Body of pancreas (tissue), 4 donors: Measurements from ENCODE around the gene HNRNPR. TPM values are rescaled to one million over a fixed set of nuclear protein-coding genes. Genes with fewer than 3 reads are reported as not detected.
"Not testable (repeated sequence)": the region's sequence is repeated elsewhere in the genome, so short reads cannot be mapped to it uniquely, and the experiment has no call there.

ENCODE experiments used
- ATAC-seq: fragments of 150-250 bp; one replicate; pipeline ENCODE4 v1.9.1; 2016
- DNase-seq, 4 donors: peaks; one replicate each; pipeline ENCODE4 v3.0.0-alpha.2; 2019
- H3K27ac ChIP-seq, 4 donors: fragments of 200-600 bp; sonication (generic); 1 replicate in 3 of 4; 2 replicates in 1 of 4; pipeline versions ENCODE4 v1.5.1 to v1.6.1; 2016 to 2019; ENCODE audit warnings: mild to moderate bottlenecking in 1 of 4, mixed read lengths in 1 of 4, moderate library complexity in 1 of 4
- H3K27me3 ChIP-seq, 2 donors: fragments of 200-600 bp; sonication (generic); one replicate each; pipeline ENCODE4 v1.6.0; 2016; ENCODE audit warnings: mild to moderate bottlenecking in 1 of 2
- H3K36me3 ChIP-seq, 2 donors: fragments of 200-600 bp; sonication (generic); replicated peaks in 1 of 2; 2 replicates each; pipeline ENCODE4 v1.5.1; 2016; ENCODE audit warnings: low read depth in 2 of 2; ENCODE audit not compliant: insufficient read depth in 1 of 2
- H3K4me1 ChIP-seq: fragments of 200-600 bp; sonication (generic); one replicate; pipeline ENCODE4 v1.6.0; 2016
- H3K4me3 ChIP-seq, 2 donors: fragments of 200-600 bp; sonication (generic); 1 replicate in 1 of 2; 2 replicates in 1 of 2; pipeline ENCODE4 v1.5.1; 2016 to 2019
- H3K9me3 ChIP-seq, 3 donors: fragments of 200-600 bp; sonication (generic); 1 replicate in 2 of 3; 2 replicates in 1 of 3; pipeline ENCODE4 v1.5.1; 2016
- POLR2A ChIP-seq, 3 donors: fragments of 450-650 bp; IDR thresholded peaks; one replicate each; pipeline ENCODE4 v1.6.1; 2016; ENCODE audit warnings: antibody characterized with exemption in 3 of 3, mild to moderate bottlenecking in 2 of 3
- WGBS, 2 donors: methylation state at CpG; one replicate each; pipeline ENCODE4 v1.1.5; 2017; 5-methylcytosine and 5-hydroxymethylcytosine counted together
- intact Hi-C: fragments of 100-400 bp; cut with DNase I; formaldehyde crosslinking; loops from one replicate; pipeline ENCODE4 v1.15.1; 2023
- total RNA-seq, 2 donors: library from RNA; depleted of rRNA; stranded (reverse); fragments of >200 nt; gene quantifications; one replicate each; pipeline ENCODE4 v1.1.0, GENCODE V29; 2016
- TF ChIP-seq, protein P1 (sequence below), 7 experiments: fragments of 450-650 bp in 4 of 7; fragments of 200-600 bp in 3 of 7; sonication (generic) in 3 of 7; IDR thresholded peaks; one replicate each; pipeline ENCODE4 v1.5.1; 2016 to 2019; ENCODE audit warnings: antibody characterized with exemption in 7 of 7

The HNRNPR gene
- total RNA-seq, 2 donors from 2014 or later = 34.2 to 41.2 TPM

DNA sequence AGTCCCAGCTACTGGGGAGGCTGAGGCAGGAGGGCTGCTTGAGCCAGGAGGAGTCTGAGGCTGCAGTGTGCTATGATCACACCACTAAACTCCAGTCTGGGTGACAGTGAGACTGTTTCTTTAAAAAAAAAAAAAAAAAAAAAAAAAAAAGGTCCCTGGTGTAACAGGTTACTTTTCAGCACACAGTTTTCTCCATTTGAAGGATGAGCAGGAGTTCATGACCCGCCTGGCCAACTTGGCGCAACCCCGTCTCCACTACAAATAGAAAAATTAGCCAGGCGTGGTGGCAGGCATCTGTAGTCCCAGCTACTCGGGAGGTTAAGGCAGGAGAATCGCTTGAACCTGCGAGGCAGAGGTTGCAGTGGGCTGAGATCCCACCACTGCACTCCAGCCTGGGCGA lies 12.4 kb downstream of the HNRNPR start:
- WGBS, 2 donors = 86 to 88% methylated on average over 8 of the region's 8 CpGs
- no peaks in the 10 kb centered on the region for H3K27me3 ChIP-seq
- TF ChIP-seq POLR2A (IDR thresholded peaks at IDR 0.05) = no peak
- TF ChIP-seq, protein P1, sequence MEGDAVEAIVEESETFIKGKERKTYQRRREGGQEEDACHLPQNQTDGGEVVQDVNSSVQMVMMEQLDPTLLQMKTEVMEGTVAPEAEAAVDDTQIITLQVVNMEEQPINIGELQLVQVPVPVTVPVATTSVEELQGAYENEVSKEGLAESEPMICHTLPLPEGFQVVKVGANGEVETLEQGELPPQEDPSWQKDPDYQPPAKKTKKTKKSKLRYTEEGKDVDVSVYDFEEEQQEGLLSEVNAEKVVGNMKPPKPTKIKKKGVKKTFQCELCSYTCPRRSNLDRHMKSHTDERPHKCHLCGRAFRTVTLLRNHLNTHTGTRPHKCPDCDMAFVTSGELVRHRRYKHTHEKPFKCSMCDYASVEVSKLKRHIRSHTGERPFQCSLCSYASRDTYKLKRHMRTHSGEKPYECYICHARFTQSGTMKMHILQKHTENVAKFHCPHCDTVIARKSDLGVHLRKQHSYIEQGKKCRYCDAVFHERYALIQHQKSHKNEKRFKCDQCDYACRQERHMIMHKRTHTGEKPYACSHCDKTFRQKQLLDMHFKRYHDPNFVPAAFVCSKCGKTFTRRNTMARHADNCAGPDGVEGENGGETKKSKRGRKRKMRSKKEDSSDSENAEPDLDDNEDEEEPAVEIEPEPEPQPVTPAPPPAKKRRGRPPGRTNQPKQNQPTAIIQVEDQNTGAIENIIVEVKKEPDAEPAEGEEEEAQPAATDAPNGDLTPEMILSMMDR (IDR thresholded peaks at IDR 0.05) = no peak
- H3K27ac ChIP-seq = no peak overlapping the region
- intact Hi-C loops = no loop called here
- ATAC-seq = no peak
- peaks cover 5 to 32% of the 10 kb centered on the region in 2 donors for H3K36me3 ChIP-seq
- H3K4me3 ChIP-seq = no peak overlapping the region
- DNase-seq = no peak
- no peaks in the 10 kb centered on the region for H3K4me1 ChIP-seq
- no peaks in the 10 kb centered on the region for H3K9me3 ChIP-seq

DNA sequence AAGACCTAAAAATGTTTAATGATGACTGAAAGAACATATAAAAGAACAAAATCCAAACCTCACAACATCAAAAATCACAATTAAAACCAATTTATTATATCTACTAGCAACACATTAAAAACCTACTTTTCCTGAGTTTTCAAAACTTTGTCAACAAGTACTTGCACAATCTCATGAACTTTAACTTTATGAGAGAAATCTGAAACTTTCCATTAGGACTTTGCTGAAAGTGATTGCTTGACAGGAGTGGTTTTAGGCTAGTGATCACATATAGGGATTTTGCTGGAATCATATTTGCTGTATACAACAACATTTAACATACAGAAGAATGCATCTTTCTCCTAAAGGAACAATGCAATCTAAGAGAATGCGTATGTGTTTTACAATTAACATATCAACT lies 13.2 kb downstream of the HNRNPR start:
- intact Hi-C loops = no loop called here
- TF ChIP-seq POLR2A (IDR thresholded peaks at IDR 0.05) = no peak
- TF ChIP-seq, protein P1 (IDR thresholded peaks at IDR 0.05) = no peak
- Histone ChIP-seq H3K4me1 (no peaks in the 10 kb centered on the region), H3K9me3 (no peaks in the 10 kb centered on the region), H3K4me3 (no peak overlapping the region), H3K27me3 (no peaks in the 10 kb centered on the region), H3K36me3 (peaks cover 9 to 35% of the 10 kb centered on the region in 2 donors), H3K27ac (no peak overlapping the region)
- ATAC-seq (no peak), DNase-seq (no peak)
- WGBS, 2 donors = 95 to 100% methylated on average over 1 of the region's 1 CpG

DNA sequence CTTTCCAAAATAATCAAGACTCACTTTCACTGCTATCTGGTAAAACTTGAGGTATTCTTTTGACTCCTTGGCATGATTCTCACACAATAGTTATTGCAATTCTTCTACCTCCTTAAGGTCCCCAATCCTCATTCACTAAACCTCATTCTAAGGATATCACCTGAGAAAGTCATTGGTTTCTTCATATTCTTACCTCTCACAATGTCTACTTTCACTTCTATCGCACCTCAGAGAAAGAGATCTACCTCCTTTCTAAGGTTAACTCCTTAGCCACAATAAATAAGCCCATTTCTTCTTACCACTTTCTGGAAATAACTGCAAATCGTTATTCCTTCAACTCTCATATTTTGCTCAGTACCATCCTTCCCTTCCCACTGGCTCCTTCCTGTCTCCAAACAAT lies 18.7 kb downstream of the HNRNPR start:
- ATAC-seq (no peak), DNase-seq (no peak)
- WGBS, 2 donors = 66 to 82% methylated on average over 2 of the region's 2 CpGs
- Histone ChIP-seq H3K27me3 (no peaks in the 10 kb centered on the region), H3K4me1 (no peaks in the 10 kb centered on the region), H3K4me3 (no peak overlapping the region), H3K36me3 (peaks cover 6 to 20% of the 10 kb centered on the region in 2 donors), H3K27ac (no peak overlapping the region), H3K9me3 (no peaks in the 10 kb centered on the region)
- intact Hi-C loops = no loop called here
- no peak for TF ChIP-seq POLR2A (IDR thresholded peaks at IDR 0.05)

DNA sequence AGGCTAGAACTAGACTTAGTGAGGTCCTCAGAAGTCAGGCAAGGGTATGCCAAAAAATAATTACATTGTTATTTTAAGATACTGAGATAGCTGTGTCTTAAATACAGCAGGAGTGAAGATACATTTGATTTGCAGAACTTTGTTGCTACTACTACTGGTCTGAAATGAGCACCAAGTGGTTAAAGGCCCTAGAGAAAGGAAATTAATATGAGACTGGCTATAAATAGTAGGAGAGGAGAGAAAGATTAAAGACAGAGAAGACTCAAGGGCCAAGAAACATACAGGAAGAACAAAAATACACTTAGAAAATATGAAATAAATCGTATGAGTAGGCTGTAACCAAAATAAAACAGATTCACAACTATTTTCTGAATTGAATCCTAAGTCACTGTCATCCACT lies 21.3 kb downstream of the HNRNPR start:
- WGBS, 2 donors = 52 to 60% methylated on average over 1 of the region's 1 CpG
- no peaks in the 10 kb centered on the region for H3K27me3 ChIP-seq
- H3K4me1 ChIP-seq = no peaks in the 10 kb centered on the region
- peaks cover 6 to 19% of the 10 kb centered on the region in 2 donors for H3K36me3 ChIP-seq
- H3K27ac ChIP-seq = no peak overlapping the region
- no peak for TF ChIP-seq POLR2A (IDR thresholded peaks at IDR 0.05)
- TF ChIP-seq, protein P1 (IDR thresholded peaks at IDR 0.05) = no peak
- H3K4me3 ChIP-seq = no peak overlapping the region
- no peak for DNase-seq
- no peaks in the 10 kb centered on the region for H3K9me3 ChIP-seq
- intact Hi-C loops = no loop called here
- ATAC-seq = no peak

DNA sequence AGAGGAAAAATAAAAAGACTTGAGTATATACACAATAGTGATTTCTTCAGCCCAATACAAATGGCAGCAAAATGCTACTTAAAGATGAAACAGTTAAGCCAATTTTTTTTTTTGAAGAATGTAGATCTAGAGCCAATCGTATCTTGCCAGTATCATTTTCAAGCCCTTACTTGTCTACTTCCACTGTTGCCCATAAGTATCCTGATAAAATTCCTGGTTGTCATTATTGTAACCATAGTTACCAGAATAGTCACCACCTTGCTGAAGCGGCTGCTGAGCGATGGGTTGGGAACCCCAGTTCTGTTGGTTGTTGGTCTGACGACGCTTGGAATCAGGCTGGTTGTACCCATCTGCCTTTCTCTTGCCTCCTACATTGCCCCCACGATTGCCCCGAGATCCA lies 33.8 kb downstream of the HNRNPR start:
- intact Hi-C loops, DNase-seq, H3K27me3 ChIP-seq, H3K9me3 ChIP-seq, H3K27ac ChIP-seq, H3K4me3 ChIP-seq, ATAC-seq: not testable (repeated sequence)
- peaks cover 7 to 12% of the 10 kb centered on the region in 2 donors for H3K36me3 ChIP-seq
- 92 to 96% methylated on average over 7 of the region's 7 CpGs for WGBS, 2 donors
- H3K4me1 ChIP-seq = peaks cover 27% of the 10 kb centered on the region

DNA sequence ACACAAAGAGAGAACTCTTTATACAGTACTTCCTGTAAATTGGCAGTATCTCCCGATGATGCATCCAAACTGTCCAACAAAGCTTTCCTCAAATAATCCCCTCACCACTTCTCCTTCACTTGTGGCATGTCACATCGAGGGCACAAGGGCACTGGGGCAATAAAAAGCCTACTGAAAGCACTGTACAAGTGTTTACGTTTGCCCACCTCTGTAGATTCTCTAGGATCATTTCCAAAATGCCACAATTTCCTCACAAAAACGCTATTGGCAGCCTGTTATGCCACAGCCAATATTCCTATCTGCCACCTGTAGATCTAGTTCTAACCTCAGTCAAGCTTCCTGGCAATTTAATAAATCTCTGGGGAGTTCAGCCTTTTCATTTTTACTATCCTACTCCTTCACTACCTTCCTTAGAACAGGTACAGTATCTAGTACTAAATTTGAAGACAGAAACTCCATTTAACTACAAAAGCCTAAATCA lies 39.9 kb downstream of the HNRNPR start:
- Histone ChIP-seq H3K9me3 (no peaks in the 10 kb centered on the region), H3K4me3 (no peak overlapping the region), H3K27me3 (no peaks in the 10 kb centered on the region), H3K27ac (peak overlapping the region in 1 of 4 donors; percentile 26), H3K4me1 (peaks cover 5% of the 10 kb centered on the region), H3K36me3 (peaks cover 0 to 8% of the 10 kb centered on the region in 2 donors)
- ATAC-seq = no peak
- intact Hi-C loops = no loop called here
- 82% methylated on average over 4 of the region's 4 CpGs for WGBS, 2 donors
- TF ChIP-seq POLR2A (IDR thresholded peaks at IDR 0.05) = no peak
- TF ChIP-seq, protein P1 (IDR thresholded peaks at IDR 0.05) = no peak
- no peak for DNase-seq
